Stimulated activated CD8-positive, alpha-beta memory T cell treated with anti-CD3 and anti-CD28 coated beads, Interleukin-12 subunit alpha, Interleukin-12 subunit beta, amount 100 ng/mL, for 24 hours (primary cell): ENCODE measurements around the gene CLEC20A.

ENCODE experiments used
- DNase-seq: peaks from one replicate; pipeline ENCODE4 v3.0.0-alpha.2; 2020; ENCODE audit errors: extremely low read depth

Gene CLEC20A

DNA sequence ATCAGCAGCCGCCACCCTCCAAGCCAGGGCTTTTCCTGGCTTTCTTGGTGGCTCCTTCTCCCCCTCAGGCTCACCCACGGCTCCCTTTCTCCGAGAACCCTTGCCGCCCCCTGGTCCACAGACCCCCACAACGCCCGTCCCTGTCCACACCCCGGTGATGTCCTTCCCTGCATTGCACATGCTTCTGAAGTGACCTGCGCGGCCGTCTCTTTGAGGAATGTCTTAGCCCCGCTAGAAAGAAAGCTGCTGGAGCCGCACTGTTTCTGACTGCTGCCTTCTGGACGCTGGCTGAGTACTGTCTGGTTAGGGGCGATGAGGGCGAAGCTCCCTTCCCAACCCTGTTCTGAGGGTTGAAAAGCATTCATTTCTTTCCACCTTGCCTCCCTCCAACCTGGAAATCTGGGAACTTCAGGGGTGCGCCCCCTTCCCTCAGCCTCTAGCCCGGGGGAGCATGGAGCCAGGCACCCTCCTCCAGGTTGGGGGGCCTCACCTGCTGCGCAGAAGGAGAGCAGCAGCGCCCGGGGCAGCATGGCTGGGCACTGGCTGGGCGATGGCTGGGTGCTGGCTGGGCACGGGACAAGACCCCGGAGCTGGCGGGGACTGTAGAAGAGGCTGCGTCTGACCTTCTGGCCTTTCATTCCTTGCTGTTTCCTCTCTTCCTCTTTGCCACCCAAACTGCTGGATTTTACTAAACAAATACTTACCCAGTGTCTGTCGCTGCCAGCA, at the start of gene CLEC20A:
Gene CLEC20A, minus strand, starts transcription at position 555 of the 726 bp plus-strand sequence. Its CDS starts 25 bp downstream, at position 530.
- DNase-seq = no peak

DNA sequence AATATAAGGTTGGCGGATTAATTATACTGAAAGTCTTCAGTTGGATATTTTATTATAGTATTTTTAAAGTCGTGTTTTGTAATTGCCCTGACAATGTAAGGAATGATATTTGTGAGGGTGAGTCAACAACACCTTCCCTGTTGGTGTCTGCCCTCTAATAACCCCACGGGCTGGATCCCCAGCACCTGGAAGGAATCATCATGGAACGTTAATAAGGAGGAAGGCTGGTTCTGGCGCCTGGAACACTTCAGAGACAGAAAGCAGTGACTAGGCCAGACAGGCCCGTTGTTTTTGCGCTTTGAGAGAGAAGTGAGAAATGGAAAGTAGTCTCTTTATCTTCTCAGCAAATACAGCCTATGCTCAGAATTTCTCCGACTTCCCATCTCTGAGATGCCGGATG, 47.8 kb upstream of the CLEC20A start:
- DNase-seq = no peak

DNA sequence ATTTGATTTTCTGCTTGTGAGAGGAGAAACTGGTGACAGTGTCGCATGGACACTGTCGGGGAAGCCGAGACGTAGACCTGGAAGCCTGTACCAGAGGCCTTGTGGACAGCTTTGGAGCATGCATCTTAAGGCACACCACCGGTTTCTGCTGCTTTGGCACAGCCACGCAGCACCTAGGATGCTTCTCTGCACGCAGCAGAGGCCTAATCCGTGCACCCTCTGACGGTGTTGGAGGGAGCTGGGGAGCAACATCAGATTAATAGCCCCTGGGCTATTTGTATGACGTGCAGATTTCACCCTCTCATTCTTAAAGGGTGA, 46.5 kb upstream of the CLEC20A start:
- DNase-seq = no peak

DNA sequence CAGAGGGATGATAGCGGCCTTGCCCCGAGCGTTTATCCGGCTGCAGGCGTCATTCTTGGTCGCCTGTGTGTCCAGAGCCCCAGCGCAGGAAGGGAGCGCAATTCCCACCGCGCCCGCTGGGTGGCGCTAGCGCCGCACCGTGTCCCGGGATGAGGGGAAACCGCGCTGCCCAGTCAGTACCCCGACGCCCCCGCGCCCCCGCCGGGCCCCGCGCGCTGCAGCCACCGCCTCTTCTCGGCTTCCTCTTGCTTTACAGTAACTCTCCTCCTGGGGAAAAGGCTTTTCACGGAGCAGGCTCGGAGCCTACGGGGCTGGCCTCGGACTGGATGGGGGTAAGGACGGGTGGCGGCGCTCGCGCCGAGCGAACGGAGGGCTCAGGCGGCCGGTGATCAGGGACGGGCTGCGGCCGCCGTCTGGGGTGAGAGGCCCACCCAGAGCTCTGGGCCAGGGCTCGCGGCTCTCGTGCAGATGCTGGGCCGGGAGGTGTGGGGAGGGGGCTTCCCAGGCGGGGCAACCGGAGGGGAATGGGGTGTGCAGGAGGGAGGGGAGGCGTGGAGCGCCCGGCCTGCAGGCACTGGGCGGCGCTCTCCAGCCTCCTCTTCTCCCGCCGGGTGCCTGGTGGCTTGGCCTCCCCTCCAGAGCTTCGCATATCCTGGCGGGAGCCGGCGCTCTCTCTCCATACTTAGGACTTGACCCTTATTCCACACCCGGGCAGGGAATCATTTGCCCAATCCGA, 46.0 kb upstream of the CLEC20A start:
- DNase-seq = peak; percentile 63

DNA sequence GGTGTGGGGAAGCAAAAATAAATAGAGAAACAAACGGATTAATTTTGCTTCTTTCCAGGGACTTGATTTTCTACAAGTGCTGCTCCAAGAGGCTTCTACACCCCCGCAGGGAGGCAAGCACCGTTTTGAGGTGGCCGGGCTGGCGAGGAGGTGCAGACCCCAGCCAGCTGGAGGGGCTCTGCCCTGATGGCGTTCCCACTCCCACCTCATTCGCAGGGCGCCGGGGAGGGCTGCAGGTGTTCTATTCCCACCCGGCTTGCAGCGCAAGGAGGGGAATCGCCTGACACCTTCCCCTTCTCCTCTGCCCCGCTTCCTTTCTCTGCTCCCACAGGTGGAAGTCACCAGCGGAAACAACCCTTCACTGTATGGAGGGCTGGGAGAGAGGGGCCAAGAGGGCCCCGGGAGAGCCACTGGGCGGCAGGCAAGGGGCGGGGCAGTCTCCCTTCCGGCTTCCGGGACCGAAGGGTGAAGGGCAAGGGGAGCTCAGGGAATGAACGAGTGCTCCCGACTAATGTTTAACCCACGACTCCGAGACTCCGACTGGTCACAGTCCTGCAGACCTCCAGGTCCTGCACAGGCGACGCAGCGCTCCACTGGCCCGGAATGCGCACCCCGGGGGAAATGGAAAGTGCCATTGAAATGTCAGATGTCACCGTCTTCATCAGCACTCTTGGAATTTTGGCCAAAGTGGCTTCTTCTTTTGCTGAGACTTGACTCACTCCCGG, 45.2 kb upstream of the CLEC20A start:
- no peak for DNase-seq

DNA sequence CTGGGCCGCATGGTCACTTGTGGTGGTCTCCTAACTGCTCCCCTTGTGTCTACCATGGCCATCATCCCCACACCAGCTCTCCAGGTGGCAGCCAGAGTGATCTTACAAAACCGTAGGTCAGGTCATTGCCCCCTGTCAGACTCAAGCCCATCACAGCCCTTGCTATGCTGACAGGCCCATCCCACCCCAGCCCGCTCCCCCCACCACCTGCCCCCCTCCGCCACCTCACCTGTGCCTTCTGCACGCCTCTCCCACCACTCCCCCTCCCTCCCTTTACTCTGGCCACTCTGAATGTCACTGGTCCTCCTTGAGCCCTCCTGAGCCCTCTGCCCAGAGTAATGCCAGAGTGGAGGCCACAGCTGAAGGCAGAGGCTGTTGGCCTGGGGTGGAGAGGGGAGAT, 44.6 kb upstream of the CLEC20A start:
- DNase-seq = no peak

DNA sequence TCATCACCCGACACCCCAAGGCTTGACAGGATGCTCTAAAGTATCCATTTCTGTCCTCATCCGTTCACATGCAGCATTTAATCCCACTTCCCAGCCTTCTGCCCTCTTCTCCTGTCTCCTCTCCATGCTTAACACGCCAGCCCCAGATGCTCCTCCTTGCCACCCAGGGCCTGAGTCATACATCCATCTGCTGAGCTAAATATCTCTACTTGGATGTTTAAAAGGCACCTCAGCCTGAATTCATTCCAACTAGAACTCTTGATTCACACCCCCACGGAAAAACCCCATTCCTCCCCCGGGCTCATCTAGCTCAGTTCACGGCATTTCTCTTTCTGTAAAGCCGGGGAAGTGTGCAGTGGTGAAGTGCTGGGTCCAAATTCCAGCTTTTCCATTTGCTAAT, 43.9 kb upstream of the CLEC20A start:
- DNase-seq = no peak

DNA sequence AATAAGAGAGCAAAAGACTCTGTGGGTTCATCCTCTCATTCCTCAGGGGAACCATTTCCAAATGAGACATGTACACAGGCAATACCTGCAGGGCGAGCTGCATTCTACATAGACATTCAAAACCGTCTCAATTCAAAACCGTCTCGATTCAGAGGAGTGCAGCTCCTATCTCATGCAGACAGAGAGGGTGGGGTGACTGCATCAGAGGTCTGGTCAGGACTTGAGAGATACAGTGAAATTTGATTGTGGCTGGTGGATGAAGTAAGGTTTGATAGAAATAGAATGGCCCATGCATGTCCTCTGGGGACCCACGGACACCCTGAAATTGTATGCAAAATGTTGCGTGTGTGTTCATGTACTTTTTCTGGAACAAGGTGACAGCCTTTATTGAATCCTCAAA, 43.4 kb upstream of the CLEC20A start:
- DNase-seq = no peak

DNA sequence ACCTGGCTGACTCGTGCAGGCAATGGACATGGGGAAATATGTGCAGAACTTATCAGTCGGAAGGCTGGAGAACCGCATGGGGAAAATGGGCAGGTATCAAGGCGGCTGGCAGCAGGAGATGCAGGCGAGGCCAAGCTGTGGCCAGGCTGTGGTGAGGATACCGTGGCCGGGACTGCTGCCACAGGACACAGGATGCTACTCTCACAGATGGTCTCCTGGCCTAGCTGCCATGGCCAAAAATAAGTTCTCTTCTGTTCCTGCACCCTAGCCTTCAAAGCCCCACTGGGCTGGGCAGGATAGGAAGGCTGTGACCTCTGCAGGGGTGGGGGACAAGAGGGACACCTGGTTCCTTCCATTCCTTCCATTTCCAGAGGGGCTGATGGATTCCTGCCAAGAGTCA, 42.5 kb upstream of the CLEC20A start:
- DNase-seq = no peak

DNA sequence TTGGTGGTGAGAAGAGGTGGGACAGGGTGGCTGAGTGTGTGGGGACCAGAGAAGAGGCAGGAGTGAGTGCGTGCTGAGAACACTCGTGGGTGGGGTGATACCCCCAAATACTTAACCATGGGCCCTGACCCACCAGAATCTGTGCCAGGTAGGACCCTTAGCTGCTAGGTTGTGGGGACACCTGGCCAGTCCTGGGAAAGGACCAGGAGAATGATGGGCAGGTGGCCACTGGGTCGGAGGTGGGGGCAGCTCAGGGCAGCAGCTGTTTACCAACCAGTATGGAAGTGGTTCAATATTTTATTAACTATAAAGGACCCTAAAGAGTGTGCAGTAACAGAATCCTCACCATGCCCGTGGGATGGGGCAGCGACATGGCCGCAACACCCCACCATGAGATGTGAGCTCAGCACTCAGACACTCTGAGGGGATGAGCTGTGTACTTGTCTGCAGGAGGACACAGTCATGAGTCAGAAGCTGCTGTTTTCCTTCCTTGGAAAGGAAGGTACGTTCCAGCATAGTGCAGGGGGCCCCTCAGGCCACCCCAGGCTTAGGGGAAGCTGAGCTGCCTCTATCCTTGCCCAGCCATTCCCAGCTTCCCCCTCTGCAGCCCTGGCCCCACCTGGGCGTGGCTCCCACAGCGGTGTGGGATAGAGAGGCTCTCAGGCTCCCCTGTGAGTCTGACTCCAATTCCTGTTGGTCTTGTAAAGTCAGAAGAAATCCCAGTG, 41.6 kb upstream of the CLEC20A start:
- no peak for DNase-seq

DNA sequence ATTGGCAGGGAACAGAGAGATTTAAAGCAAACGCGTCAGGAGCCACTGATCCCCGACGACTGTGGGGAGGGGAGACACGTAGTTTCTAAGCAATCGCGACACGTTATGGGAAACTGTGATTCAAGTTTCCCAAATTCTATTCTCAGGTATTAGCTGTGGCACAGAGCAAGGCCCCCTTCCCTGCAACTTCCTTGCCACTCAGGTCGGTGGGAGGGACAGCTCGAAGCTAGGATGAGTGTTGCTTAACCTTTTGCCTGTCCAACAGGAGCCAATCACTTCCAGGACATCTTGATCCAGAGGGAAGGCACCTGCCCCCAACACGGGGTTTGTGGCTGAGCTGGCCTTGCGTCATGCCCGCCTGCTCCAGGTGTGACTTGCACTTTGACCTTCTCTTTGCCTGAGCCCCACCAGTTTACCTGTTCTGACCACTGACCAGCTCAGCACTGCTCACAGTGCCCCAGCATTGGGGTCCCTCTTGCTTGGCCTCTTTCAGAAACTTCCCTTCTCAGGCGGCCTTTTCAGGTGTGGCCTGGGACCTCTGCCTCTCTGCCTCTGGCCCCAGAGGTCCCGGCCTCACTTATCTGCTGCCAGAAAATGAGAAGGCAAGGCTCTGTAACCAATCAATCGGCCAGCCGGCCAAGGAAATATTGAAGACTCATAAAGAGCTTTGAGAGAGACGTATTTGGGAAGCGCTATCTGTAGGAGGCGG, 40.8 kb upstream of the CLEC20A start:
- no peak for DNase-seq

DNA sequence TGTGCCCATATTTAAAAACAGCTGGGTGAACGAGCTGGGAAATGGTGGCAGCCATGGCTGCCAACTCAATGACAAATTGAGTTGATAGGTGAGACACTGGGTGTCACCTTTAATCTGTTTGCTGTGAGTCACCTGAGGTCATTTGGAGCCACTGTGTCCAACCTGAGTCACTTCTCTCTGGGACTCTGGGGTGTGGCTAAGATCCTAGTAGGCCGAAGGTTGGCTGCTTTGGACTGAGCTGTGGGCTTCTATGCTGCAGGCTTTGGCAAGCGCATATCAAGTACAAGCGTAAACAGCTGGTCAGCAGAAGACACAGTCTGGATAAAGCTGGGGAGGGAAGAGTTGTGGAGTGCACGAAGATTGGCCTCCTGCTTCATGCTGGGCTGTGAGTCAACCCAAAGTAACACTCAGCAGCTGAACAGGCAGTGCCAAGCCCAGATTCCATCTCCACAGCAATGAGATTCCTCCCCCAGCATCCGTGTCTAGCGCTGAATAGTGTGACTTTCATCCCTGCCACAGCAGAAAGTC, 40.1 kb upstream of the CLEC20A start:
- DNase-seq = no peak

DNA sequence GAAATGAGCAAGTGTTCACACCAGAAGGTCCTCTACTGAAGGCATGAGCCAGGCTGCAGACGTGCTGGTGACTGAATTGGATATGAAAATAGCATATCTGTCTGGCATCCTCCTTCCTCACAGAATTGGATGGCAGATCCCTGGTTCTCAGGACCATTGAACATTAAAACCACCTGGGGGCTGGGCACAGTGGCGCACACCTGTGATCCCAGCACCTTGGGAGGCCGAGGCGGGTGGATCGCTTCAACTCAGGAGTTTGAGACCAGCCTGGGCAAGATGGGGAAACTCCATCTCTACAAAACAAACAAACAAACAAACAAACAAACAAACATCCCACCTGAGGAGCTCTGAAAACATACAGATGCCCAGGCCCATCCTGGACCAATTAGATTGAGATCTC, 39.6 kb upstream of the CLEC20A start:
- no peak for DNase-seq

DNA sequence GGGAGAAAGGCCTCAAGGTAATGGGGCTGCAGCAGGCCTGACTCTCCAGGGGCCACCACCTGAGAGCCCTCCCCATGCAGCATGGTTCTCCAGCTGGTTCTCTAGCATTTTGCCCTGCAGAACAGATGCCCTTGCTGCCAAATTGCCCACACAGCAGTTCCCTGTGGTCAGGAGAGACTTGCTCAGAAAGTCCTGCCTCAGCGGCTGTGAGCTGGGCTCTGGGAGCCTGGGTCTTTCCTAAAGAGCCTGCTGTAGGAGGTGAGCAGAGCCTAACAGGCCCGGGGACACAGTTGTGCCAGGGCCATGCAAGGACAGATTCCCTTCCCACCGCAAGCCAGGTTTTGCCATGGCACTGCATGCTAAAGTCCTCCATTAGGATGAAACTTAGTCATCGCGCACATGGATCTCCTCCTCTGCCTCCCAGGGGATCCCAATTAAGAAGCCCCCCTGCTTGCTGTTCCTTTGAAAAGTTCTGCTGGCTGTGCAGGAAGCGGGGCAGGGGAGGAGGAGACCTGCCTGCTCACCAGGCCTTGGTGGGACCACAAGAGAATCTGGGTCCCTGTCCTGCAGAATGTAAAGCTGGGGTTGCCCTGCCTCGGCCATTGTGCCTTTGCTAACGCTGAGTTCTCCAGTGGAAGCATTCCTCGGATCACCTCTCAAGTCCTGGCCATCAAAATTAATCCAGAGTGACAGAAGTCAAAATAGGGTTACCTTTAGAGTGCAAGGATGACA, 37.5 kb upstream of the CLEC20A start:
- no peak for DNase-seq

DNA sequence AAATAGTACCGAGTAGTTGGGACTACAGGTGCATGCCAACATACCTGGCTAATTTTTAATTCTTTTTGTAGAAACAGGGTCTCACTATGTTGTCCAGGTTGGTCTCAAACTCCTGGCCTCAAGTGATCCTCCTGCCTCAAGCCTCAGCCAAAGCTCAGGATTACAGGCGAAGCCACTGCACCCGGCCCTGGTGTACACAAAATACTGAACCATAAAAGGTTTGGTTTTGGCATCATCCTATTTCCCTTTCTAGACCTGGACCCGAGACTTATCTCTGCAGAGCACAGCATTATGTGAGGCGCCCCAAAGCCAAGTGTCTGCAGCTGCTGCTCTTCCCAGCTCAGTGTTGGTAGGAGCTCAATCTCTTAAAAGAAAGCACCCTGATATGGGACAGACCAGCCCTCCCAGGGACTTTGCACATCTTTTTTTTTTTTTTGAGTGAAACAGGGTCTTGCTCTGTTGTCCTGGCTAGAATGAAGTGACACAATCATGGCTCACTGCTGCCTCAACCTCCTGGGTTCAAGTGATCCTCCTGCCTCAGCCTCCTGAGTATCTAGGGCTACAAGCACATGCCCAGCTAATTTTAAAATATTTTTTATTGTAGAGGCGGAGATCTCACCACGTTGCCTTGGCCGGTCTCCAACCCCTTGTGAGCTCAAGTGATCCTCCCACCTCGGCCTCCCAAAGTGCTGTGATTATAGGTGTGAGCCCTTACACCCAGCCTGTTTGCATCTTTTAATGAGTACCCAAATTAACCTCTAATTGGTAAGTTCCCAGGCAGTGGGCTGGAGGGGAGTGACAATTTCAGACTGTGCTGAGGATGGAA, 36.6 kb upstream of the CLEC20A start:
- DNase-seq = no peak

DNA sequence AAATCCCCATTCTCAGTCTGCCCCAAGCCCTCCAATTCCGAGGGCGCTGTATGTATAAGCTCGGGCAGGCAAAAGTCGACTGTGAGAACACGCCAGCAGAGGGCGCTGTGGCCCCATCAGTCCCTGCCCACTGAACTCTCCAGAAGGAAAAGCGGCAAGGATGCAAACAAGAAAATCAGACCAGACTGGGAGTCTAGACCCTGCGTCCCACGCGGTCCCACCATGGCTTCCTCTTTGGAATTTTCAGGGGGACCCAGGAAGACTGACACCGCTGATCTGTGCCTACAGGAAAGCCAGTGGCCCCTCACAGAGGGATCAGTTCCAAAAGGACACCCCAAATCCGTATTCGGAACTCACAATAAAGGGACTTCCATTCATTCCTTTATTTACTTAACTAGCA, 35.6 kb upstream of the CLEC20A start:
- DNase-seq = no peak

DNA sequence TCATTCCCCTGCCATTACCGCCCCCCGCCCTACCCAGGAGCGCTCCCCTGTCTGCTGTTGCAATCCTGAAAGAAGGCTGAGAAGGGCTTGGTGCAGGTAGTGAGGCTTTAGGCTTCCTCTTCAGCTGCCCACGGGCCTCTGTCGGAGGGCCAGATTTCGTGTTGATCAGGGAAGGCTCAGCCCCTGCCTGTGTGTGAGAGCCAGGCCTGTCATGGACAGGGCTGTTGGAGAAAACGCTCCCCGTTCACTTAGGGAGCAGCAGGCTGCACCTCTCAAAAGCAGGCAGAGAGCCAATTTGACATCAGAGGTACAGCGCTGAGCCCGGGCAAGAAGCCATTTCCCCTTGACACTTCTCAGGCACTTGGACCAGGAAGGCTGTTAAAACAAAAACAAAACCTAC, 35.1 kb upstream of the CLEC20A start:
- DNase-seq = no peak

DNA sequence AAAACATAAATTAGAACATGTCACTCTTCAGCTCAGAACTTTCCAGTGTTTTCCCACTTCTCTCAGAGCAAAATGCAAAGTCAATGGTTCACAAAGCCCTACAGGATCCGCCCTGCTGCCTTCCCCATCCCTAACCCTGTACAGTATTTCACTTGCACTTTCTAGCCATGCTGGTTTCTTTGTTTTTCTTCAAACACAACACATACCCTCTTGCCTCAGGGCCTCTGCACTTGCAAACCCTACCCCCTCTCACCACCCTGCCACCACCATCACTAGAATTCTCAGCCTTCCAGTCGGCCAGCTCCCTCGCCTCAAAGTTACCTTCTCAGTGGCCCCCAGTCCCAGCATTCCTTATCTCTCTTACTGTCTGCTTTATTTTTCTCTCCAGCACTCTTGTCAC, 33.7 kb upstream of the CLEC20A start:
- DNase-seq = no peak

DNA sequence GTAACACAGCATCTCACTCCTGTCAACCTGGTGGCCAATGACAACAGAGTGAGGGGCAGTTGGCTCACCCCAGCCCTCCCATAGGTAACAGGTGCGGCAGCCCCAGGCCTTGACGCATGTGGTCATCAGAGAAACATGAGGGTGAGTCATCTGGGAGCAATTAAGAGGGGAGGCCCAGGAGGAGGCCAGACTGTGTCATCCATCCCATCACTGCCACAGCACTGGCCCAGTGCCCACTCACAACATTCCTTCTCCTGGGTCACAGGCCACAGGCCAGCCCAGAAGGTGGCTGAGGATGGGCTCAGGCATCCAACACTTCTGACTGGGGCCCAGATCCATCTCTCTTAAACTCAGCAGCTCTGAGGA, 33.3 kb upstream of the CLEC20A start:
- DNase-seq = no peak
